AG10803 (cell line): ENCODE data around the gene HECTD4.
A peak's percentile ranks its signal among the peaks of the same experiment; 100 is the strongest.

Experiments used
- DNase-seq: peaks from one replicate; pipeline ENCODE4 v3.0.0; 2010; ENCODE audit warnings: low read depth
- H3K4me3 ChIP-seq: 2 replicates; pipeline ENCODE4 v1.5.1; 2011; ENCODE audit warnings: mild to moderate bottlenecking, low read length, control low read depth
- TF ChIP-seq, protein P1 (sequence below): conservative IDR thresholded peaks from 2 replicates; pipeline ENCODE4 v1.5.1; 2011; ENCODE audit warnings: mild to moderate bottlenecking, low read length, control low read depth, inconsistent platforms

HECTD4 gene

DNA sequence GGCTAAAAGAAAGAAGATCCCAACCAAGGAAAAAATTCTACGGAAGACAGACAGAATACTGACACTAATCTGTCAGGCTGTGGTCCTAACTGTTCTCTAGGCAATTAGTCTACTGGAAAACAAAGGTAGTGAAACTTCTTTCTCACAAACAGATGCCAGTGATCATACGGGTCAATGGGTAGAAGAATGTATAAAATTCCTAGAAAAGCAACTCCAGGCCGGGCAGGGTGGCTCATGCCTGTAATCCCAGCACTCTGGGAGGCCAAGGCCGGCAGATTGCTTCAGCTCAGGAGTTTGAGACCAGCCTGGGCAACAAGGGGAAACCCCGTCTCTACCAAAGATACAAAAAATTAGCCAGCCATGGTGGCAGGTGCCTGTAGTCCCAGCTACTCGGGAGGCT, 64.8 kb downstream of the HECTD4 start:
- TF ChIP-seq, protein P1, sequence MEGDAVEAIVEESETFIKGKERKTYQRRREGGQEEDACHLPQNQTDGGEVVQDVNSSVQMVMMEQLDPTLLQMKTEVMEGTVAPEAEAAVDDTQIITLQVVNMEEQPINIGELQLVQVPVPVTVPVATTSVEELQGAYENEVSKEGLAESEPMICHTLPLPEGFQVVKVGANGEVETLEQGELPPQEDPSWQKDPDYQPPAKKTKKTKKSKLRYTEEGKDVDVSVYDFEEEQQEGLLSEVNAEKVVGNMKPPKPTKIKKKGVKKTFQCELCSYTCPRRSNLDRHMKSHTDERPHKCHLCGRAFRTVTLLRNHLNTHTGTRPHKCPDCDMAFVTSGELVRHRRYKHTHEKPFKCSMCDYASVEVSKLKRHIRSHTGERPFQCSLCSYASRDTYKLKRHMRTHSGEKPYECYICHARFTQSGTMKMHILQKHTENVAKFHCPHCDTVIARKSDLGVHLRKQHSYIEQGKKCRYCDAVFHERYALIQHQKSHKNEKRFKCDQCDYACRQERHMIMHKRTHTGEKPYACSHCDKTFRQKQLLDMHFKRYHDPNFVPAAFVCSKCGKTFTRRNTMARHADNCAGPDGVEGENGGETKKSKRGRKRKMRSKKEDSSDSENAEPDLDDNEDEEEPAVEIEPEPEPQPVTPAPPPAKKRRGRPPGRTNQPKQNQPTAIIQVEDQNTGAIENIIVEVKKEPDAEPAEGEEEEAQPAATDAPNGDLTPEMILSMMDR: no peak
- no peak overlapping the region for H3K4me3 ChIP-seq
- DNase-seq: peak; percentile 9

DNA sequence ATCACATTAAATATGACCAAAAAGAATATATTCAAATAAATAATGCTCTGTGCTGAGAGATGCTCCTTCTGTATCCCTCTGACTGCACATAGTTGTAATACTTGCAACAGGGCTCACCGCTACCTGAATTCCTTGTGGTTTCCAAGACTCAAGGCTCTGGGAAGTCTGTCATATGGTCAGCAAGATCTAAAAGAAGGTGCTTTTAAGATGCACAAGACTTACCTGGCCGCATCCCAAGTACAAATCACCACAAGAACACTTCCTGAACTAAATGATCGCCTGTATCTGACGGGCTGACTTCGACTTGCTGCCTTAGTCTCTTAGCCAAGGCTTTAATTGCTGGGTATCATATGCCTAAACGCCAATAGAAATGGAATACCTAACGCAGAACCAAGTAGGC, 67.2 kb downstream of the HECTD4 start:
- TF ChIP-seq, protein P1: no peak
- no peak overlapping the region for H3K4me3 ChIP-seq
- peak; percentile 49 for DNase-seq

DNA sequence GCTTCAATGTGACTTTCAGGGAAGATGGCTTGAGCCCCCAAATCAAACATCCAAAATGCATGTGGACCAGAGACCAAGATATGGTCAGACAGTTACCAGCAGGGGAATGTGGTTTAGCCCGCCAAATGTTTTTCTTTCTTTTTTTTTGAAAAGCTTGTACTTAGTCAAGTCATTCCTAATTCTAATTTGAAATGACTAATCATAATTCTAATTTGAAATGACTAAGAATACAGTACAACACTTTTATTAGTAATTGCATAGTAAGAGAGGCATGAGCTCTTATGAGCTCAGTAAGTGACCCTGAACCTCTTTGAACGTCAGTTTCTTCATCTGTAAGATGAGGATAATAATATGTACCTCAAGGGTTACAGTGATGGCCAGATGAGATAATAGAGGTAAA, 72.4 kb downstream of the HECTD4 start:
- no peak for DNase-seq
- H3K4me3 ChIP-seq: no peak overlapping the region
- TF ChIP-seq, protein P1: no peak

DNA sequence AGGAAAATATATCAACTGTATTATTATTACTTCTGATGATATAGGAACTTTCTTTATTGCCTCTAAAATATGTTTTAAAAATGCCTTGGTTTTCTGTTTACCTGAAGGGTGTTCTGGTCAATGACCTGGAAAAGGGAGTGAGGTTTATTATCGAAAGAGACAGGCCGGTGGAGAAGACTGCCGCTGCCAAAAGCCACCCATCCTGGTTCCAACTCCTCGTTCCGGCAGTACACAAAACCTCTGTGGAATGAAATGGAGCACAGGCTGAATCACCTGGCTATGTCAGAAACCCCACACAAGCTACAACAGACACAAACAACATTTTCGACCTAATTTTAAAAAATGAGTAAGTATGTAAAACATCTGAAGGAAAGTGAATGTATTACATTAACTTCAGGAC, 73.6 kb downstream of the HECTD4 start:
- H3K4me3 ChIP-seq: no peak overlapping the region
- no peak for DNase-seq
- TF ChIP-seq, protein P1: no peak

DNA sequence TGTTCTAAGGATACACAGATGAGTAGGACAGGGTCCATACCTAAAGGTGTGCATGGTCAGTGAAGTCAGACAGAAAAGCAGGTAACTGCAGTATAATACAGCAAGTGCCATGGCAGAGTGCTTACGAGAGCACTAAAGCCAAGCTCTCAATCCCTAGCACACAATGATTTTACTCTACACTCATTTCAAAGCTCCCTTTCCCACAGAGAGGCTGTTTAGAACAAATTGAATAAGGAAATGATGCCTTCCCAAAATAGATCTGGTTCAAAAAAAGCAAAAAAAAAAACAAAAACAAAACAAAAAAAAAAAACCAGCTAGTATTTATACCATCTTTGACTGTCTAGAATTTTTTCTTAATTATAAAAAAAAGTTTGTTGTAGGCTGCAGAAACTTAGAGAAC, 74.1 kb downstream of the HECTD4 start:
- no peak overlapping the region for H3K4me3 ChIP-seq
- TF ChIP-seq, protein P1: no peak
- DNase-seq: no peak

DNA sequence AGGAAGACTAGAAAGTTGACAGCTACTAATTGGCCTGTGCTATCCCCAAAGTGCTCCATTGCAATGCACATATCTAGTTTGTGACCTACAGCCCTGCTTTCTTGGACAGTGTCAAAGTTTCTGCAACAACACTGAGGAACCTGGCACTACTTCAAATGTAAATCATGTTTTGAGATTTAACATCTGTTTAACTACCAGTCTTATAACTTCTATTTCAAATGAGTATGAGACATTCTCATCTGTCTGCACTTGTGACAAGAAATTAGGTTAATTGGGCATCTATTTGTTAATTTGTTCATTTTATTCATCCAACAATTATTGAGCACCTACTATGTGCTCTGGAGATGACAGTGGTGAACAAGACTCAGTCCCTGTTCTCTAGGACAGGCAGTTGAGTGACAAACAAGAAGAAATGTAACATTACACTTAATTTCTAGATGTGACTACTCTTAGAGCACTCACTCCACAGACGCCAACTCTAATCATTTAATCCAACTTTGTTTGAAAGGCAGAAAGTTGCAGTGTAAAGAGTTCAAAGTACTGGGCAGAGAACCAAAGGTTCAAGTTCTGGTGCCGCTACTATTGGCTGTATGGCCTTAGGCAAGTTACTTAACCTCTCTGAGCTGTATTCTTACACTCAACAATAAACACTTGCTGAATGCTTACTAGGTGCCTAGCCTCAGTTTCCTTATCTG, 74.8 kb downstream of the HECTD4 start:
- peak; percentile 8 for DNase-seq
- TF ChIP-seq, protein P1: no peak
- no peak overlapping the region for H3K4me3 ChIP-seq

DNA sequence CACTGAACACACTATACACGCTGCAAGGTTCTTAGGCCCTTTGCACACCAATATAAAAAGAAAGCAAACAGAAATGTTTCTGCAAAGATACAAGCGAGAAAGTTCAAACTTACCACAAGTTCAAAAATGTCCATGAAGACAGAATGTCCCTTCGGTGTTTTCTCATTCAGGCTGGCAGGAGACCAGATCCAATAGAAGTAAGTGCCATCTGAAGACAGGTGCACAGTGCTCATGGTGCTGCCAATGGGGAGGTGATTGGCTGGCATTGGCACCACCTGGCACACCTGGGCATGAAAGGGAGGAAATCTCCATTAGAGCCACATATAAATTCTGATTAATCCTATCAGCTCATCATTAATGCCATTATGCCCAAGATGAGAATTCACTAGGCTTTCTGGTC, 76.3 kb downstream of the HECTD4 start:
- TF ChIP-seq, protein P1: no peak
- DNase-seq: no peak
- H3K4me3 ChIP-seq: no peak overlapping the region
